Stomach (tissue), 4 donors: ENCODE data around the gene PDLIM3.
"Not testable (repeated sequence)": the region's sequence is repeated elsewhere in the genome, so short reads cannot be mapped to it uniquely, and the experiment has no call there.

ENCODE experiments used
- CTCF ChIP-seq, 7 experiments: fragments of 450-650 bp in 4 of 7; fragments of 200-600 bp in 3 of 7; sonication (generic) in 3 of 7; IDR thresholded peaks; one replicate each; pipeline ENCODE4 v1.5.1; 2016 to 2019; ENCODE audit warnings: antibody characterized with exemption in 7 of 7, control low read depth in 2 of 7, mild to moderate bottlenecking in 1 of 7
- POLR2A ChIP-seq, 4 donors: fragments of 450-650 bp; IDR thresholded peaks; one replicate each; pipeline ENCODE4 v1.6.1; 2016; ENCODE audit warnings: antibody characterized with exemption in 4 of 4, control low read depth in 2 of 4, mild to moderate bottlenecking in 1 of 4, moderate library complexity in 1 of 4
- POLR2AphosphoS5 ChIP-seq, 3 donors: sonication (generic); formaldehyde crosslinking; IDR thresholded peaks; one replicate each; pipeline ENCODE4 v1.6.1; 2016; ENCODE audit warnings: antibody characterized with exemption in 3 of 3

GRCh38 chr4:185559251-185559914 lies 24.1 kb upstream of the PDLIM3 start:
- not testable (repeated sequence) for TF ChIP-seq CTCF, POLR2A, POLR2AphosphoS5 (IDR thresholded peaks at IDR 0.05)
